AG10803 (cell line): ENCODE data around the gene DNLZ.

Experiments used
- DNase-seq: peaks from one replicate; pipeline ENCODE4 v3.0.0; 2010; ENCODE audit warnings: low read depth
- H3K4me3 ChIP-seq: 2 replicates; pipeline ENCODE4 v1.5.1; 2011; ENCODE audit warnings: mild to moderate bottlenecking, low read length, control low read depth
- CTCF ChIP-seq: conservative IDR thresholded peaks from 2 replicates; pipeline ENCODE4 v1.5.1; 2011; ENCODE audit warnings: mild to moderate bottlenecking, low read length, control low read depth, inconsistent platforms

Gene DNLZ

GRCh38 chr9:136346157-136346481, 17.4 kb downstream of the DNLZ start:
- no peak for DNase-seq
- TF ChIP-seq CTCF, result no peak
- no peak overlapping the region for H3K4me3 ChIP-seq

GRCh38 chr9:136345281-136346156, 18.0 kb downstream of the DNLZ start:
- no peak overlapping the region for H3K4me3 ChIP-seq
- DNase-seq, result peak; percentile 52
- peak; percentile 57 for TF ChIP-seq CTCF

GRCh38 chr9:136344544-136345280, 18.8 kb downstream of the DNLZ start:
- no peak for TF ChIP-seq CTCF
- DNase-seq, result no peak
- no peak overlapping the region for H3K4me3 ChIP-seq

- DNase-seq, result no peak
- no peak for TF ChIP-seq CTCF
- H3K4me3 ChIP-seq, result no peak overlapping the region
Measured at GRCh38 chr9:136343884-136344269, 19.7 kb downstream of the DNLZ start.

GRCh38 chr9:136343121-136343883, 20.2 kb downstream of the DNLZ start:
- no peak overlapping the region for H3K4me3 ChIP-seq
- DNase-seq, result no peak
- no peak for TF ChIP-seq CTCF

- H3K4me3 ChIP-seq, result no peak overlapping the region
- TF ChIP-seq CTCF, result no peak
- DNase-seq, result peak; percentile 43
Measured at GRCh38 chr9:136342181-136343120, 21.1 kb downstream of the DNLZ start.
